T-helper 2 cell treated with Interferon-gamma antibody and Interleukin-4, amounts not matched to agents 100 ng/mL and 5 ng/mL, for 36 hours (primary cell): Measurements from ENCODE around the gene ATP2C2. TPM values are rescaled to one million over a fixed set of nuclear protein-coding genes. Genes with fewer than 3 reads are reported as not detected.

Experiments
- intact Hi-C: fragments of 100-400 bp; cut with micrococcal nuclease; formaldehyde crosslinking; loops from one replicate; pipeline ENCODE4 v1.15.1; 2023
- total RNA-seq: library from RNA; stranded (reverse); gene quantifications from 2 replicates; pipeline ENCODE4 v1.2.3, GENCODE V29; 2022

ATP2C2 gene
- total RNA-seq, 1 donor from 2014 or later = not detected

DNA sequence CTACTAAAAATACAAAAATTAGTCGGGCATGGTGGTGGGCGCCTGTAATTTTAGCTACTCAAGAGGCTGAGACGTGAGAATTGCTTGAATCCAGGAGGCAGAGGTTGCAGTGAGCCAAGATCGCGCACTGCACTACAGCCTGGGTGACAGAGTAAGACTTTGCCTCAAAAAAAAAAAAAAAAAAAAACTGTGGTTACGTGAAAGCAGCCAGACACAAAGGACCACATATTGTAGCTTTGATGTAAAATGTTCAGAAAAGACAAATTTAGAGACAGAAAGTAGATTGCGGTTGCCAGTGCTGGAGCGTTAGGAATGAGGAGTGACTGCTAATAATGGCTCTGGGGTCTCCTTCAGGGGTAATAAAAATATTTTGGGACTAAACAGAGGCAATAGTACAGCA lies 140.2 kb downstream of the ATP2C2 start:
- intact Hi-C loops = loop anchor here (1.0 to 10.0 kb wide), 2 partner anchors 215 to 394 kb away; partner anchors contain the start of gene MBTPS1

DNA sequence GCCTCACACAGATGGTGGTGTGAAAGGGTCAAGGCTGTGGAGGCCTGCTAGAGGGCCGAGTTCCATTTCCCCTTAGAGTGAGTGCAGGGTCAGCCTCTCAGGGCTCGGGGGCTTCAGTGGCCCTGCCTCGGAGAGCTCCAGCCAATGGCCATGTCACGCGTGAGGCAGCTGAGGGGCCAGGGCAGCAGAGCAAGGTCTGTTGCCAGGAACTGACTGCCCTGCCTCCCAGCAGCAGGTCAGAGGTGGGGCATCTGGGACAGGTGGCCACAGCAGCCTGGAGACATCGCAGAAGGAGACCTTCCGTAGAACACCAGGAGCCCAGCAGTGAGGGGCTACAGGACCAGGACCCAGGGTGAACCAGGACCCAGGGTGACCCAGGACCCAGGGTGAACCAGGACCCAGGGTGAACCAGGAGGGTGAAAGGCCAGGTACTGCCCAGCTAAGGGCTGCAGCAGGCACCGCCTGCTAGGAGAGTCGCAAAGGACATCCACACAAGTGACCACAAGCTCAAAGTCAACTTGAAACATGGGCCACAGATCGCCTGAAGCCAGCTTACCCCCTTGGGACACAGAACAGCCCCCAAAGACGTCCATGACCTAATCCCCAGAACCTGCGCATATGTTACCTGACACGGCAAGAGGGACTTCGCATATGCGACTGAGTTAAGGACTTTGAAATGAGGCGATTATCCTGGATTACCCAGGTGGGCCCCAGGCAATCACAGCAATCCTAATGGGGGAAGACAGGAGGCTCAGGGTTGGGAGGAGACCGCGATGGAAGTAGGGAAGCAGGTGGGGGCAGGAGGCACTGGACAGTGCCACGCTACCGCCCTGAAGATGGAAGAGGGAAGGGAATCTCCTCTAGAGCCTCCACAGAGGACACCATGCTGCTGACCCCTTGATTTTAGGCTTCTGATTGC lies 141.0 kb downstream of the ATP2C2 start:
- intact Hi-C loops = loop anchor here (10.0 kb wide), 1 partner anchor 394 kb away; the partner anchor contains the start of gene MBTPS1

DNA sequence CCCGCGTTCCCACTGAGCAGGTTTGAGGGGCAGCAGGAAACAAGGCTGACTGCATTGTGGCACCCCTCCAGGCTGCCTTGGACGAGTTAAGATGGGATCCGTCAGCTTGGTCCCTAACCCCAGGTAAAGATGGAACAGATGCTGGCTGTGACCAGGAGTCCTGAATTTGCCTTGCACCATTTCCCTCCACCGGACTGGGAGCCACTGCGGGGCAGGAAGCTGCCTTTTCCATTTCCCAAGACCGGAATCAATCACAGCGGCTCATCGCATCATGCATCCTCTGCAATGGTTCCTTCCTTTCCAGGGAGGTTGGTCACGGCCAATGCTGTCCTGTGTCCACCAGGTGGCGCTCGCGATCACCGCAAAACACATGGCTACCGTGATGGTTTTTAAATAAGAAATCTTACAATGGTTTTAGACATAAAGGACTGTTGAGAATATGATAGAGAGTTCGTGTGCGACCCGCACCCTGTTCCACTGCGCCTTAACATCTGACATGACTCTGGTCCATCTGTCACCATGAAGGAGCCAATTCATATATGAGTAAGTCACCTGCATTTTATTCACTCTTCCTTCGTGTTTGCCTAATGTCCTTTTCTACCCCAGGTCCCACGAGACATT lies 143.0 kb downstream of the ATP2C2 start:
- intact Hi-C loops = loop anchor here (1.0 to 10.0 kb wide), 4 partner anchors 111 to 1044 kb away; partner anchors contain the start of gene ZDHHC7

DNA sequence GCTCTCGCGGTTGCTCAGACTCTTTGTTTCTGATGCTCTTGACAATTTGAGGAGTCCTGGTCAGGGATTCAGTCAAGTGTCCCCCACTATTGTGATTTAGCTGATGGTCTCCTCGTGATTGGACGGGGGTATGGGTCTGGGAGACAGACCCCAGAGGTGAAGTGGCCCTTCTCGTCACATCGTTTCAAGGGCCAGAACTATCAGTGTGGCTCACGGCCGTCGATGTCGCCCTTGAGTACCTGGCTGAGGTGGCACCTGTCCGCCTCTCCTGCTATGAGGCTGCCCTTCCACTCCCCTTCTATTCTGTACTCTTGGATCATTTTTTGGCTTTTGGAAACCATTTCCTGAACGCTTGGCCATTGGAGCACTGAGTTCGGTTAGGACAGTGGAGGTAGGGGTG lies 143.5 kb downstream of the ATP2C2 start:
- intact Hi-C loops = loop anchor here (1.0 to 10.0 kb wide), 4 partner anchors 110 to 1043 kb away; partner anchors contain the start of gene ZDHHC7

DNA sequence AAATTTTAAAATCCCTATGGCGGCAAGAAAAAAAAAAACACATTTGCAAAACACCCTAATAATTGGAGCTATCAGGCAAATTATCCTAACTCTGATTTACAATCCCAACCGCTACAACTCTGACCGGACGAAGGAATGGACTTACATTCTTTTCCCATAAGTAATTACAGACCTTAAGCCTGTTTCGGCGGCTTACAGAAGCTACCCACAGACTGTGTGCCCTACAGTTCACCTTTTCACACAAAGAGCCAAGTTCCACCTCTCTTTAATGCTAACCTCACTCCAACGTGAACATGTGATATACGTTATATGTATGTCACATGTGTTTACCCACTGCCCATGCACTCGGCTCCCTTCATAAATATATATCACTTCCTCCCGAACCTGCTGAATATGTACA lies 144.8 kb downstream of the ATP2C2 start:
- intact Hi-C loops = loop anchor here (10.0 kb wide), 2 partner anchors 502 to 1042 kb away; partner anchors contain the start of gene ZDHHC7

DNA sequence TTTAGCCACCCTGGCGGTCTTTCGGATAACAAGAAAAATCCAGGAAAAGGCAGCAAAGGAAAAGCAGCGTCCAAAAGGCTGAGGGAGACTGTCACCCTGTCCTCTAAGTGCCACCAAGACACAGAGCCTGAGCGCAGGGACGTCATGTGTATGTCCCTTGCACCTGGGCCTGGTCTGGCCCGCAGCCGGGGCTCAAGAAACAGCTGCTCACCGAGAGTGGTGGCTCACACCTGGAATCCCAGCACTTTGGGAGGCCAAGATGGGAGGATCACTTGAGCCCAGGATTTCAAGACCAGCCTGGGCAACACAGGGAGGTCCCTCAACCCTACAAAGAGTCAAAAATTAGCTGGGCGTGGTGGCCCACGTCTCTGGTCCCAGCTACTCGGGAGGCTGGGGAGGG lies 145.3 kb downstream of the ATP2C2 start:
- intact Hi-C loops = loop anchor here (2.0 to 10.0 kb wide), 6 partner anchors 35 to 1041 kb away; partner anchors contain the start of gene ZDHHC7

Other genes with a start within 250 kb of the ATP2C2 start
- 11.5 and 13.3 TPM in 2 replicates for gene HSDL1, start 223.4 kb upstream of the ATP2C2 start, total RNA-seq
- gene DNAAF1, start 223.2 kb upstream of the ATP2C2 start, total RNA-seq = not detected in 2 replicates
- gene TAF1C, start 181.5 kb upstream of the ATP2C2 start, total RNA-seq = 58.4 and 63.4 TPM in 2 replicates
- not detected in 2 replicates for gene ADAD2, start 177.4 kb upstream of the ATP2C2 start, total RNA-seq
- not detected in 2 replicates for gene KCNG4, start 128.5 kb upstream of the ATP2C2 start, total RNA-seq
- gene WFDC1, start 73.7 kb upstream of the ATP2C2 start, total RNA-seq = not detected in 2 replicates
- gene MEAK7, start 136.1 kb downstream of the ATP2C2 start, total RNA-seq = 23.6 and 28.2 TPM in 2 replicates
- gene COTL1, start 249.5 kb downstream of the ATP2C2 start, total RNA-seq = 887 and 893 TPM in 2 replicates